Ishikawa (cell line): ENCODE measurements around the gene WDR62.

Experiments used
- EP300 ChIP-seq: IDR thresholded peaks from 2 replicates; pipeline ENCODE4 v1.6.1; 2012; ENCODE audit warnings: borderline replicate concordance
- TF ChIP-seq, protein P1 (sequence below): IDR thresholded peaks from 2 replicates; pipeline ENCODE4 v1.6.1; 2012

DNA sequence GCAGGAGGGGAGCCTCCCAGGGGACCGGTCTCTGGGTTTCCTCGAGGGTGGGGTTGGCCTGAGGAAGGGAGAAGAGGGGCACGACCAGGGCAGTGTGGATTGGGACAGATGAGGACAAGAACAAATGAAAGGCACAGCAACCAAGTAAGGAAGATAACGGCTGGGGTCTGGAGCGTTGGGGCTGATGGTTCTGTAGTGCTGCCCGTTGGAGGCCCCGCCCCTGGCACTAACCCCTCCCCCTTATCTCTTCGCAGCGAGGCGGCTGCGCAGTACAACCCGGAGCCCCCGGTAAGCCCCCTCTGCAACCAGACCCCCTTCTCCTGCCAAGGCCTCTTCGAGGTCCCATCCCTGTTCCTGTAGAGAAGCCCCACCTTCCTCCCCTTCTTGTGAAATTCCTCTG is 87.3 kb downstream of the WDR62 start:
- TF ChIP-seq, protein P1, sequence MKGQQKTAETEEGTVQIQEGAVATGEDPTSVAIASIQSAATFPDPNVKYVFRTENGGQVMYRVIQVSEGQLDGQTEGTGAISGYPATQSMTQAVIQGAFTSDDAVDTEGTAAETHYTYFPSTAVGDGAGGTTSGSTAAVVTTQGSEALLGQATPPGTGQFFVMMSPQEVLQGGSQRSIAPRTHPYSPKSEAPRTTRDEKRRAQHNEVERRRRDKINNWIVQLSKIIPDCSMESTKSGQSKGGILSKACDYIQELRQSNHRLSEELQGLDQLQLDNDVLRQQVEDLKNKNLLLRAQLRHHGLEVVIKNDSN, result no peak
- no peak for TF ChIP-seq EP300
